Lower lobe of right lung (tissue), 2 donors: Measurements from ENCODE around the gene PPL. TPM values are rescaled to one million over a fixed set of nuclear protein-coding genes. Genes with fewer than 3 reads are reported as not detected.

ENCODE experiments used
- ATAC-seq, 2 donors: fragments of 200-7000 bp; cut with Tn5 transposase; one replicate each; pipeline ENCODE4 v1.9.1; 2020 to 2022; ENCODE audit warnings: mild to moderate bottlenecking in 2 of 2, moderate library complexity in 2 of 2
- DNase-seq: peaks from one replicate; pipeline ENCODE4 v3.0.0-alpha.2; 2020
- H3K27ac ChIP-seq: fragments of 200-600 bp; one replicate; pipeline ENCODE4 v1.8.0; 2022
- H3K27me3 ChIP-seq: fragments of 200-600 bp; one replicate; pipeline ENCODE4 v1.8.0; 2022; ENCODE audit warnings: low read depth
- H3K36me3 ChIP-seq: fragments of 200-600 bp; one replicate; pipeline ENCODE4 v1.8.0; 2022; ENCODE audit warnings: mild to moderate bottlenecking
- H3K4me1 ChIP-seq: fragments of 200-600 bp; one replicate; pipeline ENCODE4 v1.8.0; 2022
- H3K4me3 ChIP-seq: fragments of 200-600 bp; one replicate; pipeline ENCODE4 v1.8.0; 2022; ENCODE audit warnings: mild to moderate bottlenecking
- H3K9me3 ChIP-seq: fragments of 200-600 bp; one replicate; pipeline ENCODE4 v1.8.0; 2022
- intact Hi-C: fragments of 100-400 bp; cut with DNase I; formaldehyde crosslinking; loops from one replicate; pipeline ENCODE4 v1.11.0; 2022
- total RNA-seq: library from RNA; stranded (reverse); fragmentation: NEBNext Ultra II Directional; extraction: Animal tissue kit (Norgen Biotek cat#: 25700); gene quantifications from one replicate; pipeline ENCODE4 v1.2.1, GENCODE V29; 2021
- TF ChIP-seq, protein P1 (sequence below): fragments of 200-600 bp; IDR thresholded peaks from one replicate; pipeline ENCODE4 v1.8.0; 2022; ENCODE audit warnings: antibody characterized with exemption, mild to moderate bottlenecking
- donor health status: DM: no; HTN: yes; CAD: no; lungs with severe emphysema.

Gene PPL
- total RNA-seq, 1 donor from 2014 or later: 60.5 TPM

- intact Hi-C loops: no loop called here
- DNase-seq: no peak
- Histone ChIP-seq H3K27ac (no peak overlapping the region), H3K4me1 (no peaks in the 10 kb centered on the region), H3K27me3 (no peaks in the 10 kb centered on the region), H3K36me3 (peaks cover 95% of the 10 kb centered on the region), H3K4me3 (no peak overlapping the region), H3K9me3 (no peaks in the 10 kb centered on the region)
- TF ChIP-seq, protein P1, sequence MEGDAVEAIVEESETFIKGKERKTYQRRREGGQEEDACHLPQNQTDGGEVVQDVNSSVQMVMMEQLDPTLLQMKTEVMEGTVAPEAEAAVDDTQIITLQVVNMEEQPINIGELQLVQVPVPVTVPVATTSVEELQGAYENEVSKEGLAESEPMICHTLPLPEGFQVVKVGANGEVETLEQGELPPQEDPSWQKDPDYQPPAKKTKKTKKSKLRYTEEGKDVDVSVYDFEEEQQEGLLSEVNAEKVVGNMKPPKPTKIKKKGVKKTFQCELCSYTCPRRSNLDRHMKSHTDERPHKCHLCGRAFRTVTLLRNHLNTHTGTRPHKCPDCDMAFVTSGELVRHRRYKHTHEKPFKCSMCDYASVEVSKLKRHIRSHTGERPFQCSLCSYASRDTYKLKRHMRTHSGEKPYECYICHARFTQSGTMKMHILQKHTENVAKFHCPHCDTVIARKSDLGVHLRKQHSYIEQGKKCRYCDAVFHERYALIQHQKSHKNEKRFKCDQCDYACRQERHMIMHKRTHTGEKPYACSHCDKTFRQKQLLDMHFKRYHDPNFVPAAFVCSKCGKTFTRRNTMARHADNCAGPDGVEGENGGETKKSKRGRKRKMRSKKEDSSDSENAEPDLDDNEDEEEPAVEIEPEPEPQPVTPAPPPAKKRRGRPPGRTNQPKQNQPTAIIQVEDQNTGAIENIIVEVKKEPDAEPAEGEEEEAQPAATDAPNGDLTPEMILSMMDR: no peak
- peak in 1 of 2 donors; percentile 7 for ATAC-seq
Measured at GRCh38 chr16:4893103-4893862, 43.7 kb downstream of the PPL start.

DNA sequence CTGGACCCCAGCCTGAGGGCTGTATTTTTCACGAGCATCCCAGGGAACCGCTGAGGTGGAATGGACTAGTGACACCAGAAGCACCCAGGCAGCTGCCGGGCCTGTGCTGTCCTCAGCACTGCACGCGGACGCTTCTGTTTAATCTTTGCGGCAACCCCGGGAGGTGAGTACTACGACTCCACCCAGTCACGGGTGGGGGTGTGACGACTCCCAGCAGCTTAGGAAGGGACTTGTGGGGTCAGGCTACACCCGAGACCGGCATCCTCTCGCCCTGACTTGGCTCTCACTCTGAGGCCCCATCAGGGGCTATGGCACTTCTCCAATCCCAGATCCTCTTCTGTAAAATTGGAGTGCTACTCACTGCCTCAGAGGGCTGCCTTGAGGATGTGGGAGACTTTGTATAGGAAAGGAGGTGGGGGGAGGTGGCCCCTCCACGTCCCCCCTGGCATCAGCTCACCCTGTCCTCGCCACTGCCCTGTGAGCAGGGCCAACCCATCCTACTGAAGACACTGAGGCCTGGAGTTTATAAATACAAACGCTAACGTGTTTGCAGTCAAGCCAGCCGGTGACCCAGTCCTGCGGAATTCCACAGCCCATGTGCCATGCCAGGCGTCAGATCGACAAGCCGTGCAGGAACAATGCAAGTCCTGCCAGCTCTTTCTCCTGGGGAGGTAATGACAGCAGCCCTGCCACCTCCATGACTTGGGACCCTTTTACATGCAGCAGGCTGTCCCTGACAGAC lies 44.4 kb downstream of the PPL start:
- Histone ChIP-seq H3K36me3 (peaks cover 95% of the 10 kb centered on the region), H3K4me1 (no peaks in the 10 kb centered on the region), H3K4me3 (no peak overlapping the region), H3K27ac (no peak overlapping the region), H3K27me3 (no peaks in the 10 kb centered on the region), H3K9me3 (no peaks in the 10 kb centered on the region)
- ATAC-seq (no peak), DNase-seq (no peak)
- TF ChIP-seq, protein P1: no peak
- intact Hi-C loops: no loop called here

DNA sequence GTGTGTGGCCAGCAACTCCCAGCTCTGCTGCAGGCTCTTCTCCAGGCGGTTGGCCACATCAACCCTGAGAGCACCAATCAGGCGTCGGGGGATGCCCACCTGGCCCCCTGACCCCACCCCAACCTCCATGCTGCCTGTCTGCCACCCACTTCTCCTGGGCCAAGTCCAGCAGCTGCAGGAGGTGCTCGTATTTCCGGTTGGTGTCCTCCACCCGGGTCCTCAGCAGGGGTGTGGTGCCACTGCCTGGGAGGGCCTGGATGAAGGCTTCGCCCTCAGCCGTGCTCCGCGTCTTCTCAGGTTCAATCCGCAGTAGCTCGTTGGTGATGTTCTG lies 45.1 kb downstream of the PPL start:
- DNase-seq: no peak
- no peaks in the 10 kb centered on the region for H3K4me1 ChIP-seq
- TF ChIP-seq, protein P1: no peak
- peaks cover 95% of the 10 kb centered on the region for H3K36me3 ChIP-seq
- intact Hi-C loops: no loop called here
- H3K27ac ChIP-seq: no peak overlapping the region
- no peaks in the 10 kb centered on the region for H3K9me3 ChIP-seq
- no peaks in the 10 kb centered on the region for H3K27me3 ChIP-seq
- ATAC-seq: no peak
- H3K4me3 ChIP-seq: no peak overlapping the region

- Histone ChIP-seq H3K36me3 (peaks cover 96% of the 10 kb centered on the region), H3K9me3 (no peaks in the 10 kb centered on the region), H3K4me3 (no peak overlapping the region), H3K4me1 (no peaks in the 10 kb centered on the region), H3K27ac (no peak overlapping the region), H3K27me3 (no peaks in the 10 kb centered on the region)
- intact Hi-C loops: no loop called here
- DNase-seq (no peak), ATAC-seq (no peak)
- TF ChIP-seq, protein P1: no peak
Measured at GRCh38 chr16:4891097-4891885, 45.7 kb downstream of the PPL start.

DNA sequence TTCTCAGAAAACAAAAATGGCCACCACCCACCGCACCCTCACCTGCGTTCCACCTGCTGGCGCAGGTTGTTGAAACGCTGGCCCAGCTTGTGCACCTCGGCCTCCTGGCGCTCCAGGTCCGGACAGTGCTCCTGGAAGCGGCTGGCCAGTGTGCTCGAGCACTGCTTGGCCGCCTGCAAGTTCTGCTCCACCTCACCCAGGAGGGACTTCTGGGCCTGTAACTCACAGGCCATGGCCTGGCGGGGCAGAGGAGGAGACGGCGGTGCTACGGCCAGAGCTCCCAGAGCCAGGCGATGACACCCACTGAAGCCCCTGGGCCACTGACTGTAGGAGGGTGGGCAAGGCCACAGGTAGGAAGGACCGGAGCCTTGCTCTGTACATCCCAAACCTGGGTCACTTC lies 46.3 kb downstream of the PPL start:
- Histone ChIP-seq H3K36me3 (peaks cover 98% of the 10 kb centered on the region), H3K27me3 (no peaks in the 10 kb centered on the region), H3K27ac (no peak overlapping the region), H3K9me3 (no peaks in the 10 kb centered on the region), H3K4me1 (no peaks in the 10 kb centered on the region), H3K4me3 (no peak overlapping the region)
- ATAC-seq (no peak), DNase-seq (no peak)
- intact Hi-C loops: no loop called here
- TF ChIP-seq, protein P1: no peak
